ENCODE measurements around the gene WDR36.

WDR36 gene

DNA sequence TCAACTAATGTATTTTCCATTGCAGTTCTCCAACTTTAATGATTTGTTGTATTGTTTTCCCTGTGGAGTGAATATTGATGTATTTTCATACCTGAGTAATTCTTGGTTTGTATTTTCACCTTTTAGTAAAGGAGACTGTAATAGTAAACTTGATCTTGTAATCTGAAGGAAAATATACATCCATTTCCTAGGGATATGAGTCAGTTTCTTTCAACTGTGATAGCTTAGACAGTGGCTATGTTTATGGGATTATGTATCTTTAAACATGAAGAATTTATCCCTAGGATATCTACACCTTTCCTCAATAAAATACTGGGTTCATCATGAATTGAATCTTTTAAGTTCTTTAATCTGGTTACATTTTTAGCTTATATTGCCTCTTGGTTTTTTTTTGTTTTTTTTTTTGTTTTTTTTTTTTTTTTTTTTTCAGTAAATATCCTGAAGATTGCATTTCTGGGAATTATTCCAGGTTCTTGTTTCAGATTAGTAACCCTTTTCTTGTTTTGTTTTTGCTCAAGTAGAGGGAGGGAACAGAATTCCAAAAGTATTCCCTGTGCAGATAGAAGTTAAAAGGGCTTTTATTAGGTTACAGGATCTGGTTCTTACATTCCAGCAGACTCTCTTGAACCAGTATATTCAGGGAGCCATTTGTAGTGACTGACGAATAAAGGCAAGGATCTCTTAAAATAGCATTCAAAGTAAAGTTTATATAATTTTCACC is 7.1 kb downstream of the WDR36 start:
- no peak for DNase-seq (ENCODE audit: insufficient read length, low spot score)
- FAIRE-seq: no peak

DNA sequence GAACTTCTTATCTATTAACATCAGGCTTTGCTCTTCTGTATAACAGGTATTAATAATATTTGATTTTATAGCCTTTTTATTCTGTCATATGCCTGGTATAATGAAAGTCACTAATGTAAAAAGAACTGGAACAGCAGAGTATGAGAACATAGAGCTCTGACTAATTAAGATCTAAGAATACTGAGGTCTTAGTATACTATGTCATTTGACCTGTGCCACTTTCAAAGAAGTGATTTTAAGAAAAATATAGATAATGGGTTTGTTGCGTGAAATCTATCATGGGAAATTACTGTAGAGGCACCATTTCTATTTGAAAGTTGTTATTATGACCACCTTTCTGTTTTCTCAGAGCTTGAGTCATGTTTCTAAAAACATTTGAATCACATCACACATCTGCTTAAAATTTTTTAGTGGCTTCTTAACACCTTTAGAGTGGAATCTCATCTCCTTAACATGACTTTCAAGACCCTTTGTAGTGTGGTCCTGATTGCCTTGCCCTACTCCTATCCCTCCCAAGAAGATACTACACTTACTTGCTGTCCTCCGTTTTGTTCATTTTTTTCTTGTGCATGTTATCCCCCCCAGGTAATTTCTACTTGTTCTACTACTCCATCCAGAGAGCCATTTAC is 14.3 kb downstream of the WDR36 start:
- no peak for DNase-seq (ENCODE audit: insufficient read length, low spot score)
- no peak for FAIRE-seq

DNA sequence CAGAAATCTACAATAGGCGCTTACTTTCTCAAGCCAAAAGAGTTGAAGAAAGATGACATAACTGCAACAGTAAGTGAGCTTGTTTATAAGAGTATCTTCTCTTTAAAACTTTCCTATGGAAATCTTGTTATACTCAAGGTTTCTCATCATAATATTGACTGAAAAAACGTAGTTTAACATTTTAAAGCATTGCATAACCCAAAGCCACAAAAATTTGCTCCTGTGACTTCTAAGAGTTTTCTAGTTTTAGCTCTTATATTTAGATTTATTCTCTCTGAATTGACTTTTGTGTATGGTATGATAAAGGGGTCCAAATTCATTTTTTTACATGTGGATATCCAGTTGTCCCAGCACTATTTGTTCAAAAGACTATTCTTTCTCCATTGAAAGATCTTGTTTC is 15.2 kb downstream of the WDR36 start:
- no peak for FAIRE-seq
- DNase-seq (ENCODE audit: insufficient read length, low spot score): no peak

GRCh38 chr5:111111956-111112355 is 19.8 kb downstream of the WDR36 start:
- no peak for FAIRE-seq
- no peak for DNase-seq (ENCODE audit: insufficient read length, low spot score)

DNA sequence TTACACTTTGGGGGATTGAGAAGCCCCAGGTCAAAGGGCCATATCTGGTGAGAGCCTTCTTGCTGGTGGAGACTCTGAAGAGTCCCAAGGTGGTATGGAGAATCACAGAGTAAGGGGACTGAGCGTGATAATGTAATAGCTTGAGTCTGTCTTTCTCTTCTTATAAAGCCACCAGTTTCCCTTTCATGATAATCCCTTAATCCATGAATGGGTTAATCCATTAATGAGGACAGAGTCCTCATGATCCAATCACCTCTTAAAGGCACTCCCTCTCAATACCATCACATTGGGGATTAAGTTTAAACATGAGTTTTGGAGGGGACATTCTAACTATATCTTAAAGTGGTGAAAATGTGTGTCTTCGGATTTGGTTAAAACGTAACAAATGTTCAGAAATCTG is 21.5 kb downstream of the WDR36 start:
- FAIRE-seq: no peak
- DNase-seq (ENCODE audit: insufficient read length, low spot score): no peak

GRCh38 chr5:111115229-111115628 is 23.1 kb downstream of the WDR36 start:
- FAIRE-seq: no peak

DNA sequence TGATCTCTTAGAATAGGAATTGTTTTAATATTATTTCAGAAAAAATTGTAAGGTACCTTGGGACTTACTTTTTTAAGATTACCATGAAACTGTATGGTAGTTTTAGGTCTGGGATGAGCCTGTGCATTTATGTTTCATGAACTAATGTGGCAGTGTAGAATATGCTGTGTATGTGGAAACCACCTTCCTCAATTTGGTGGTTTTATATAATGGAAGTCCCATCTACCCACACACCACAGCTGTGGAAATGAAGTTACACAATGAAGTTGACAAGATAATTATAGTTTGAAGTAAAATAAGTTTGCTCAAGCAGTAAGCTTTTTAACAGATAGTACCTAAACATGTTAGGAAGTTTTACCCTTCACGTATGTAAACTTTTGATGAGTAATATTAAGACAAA is 24.4 kb downstream of the WDR36 start:
- FAIRE-seq: no peak

More at GRCh38 chr5:111115229-111115628, 23.1 kb downstream of the WDR36 start:
- no peak for DNase-seq (ENCODE audit: insufficient read length, low spot score)

GRCh38 chr5:111117136-111117535 is 25.0 kb downstream of the WDR36 start:
- peak; percentile 65 for FAIRE-seq

More for the DNA sequence above, 24.4 kb downstream of the WDR36 start:
- DNase-seq (ENCODE audit: insufficient read length, low spot score): no peak

DNA sequence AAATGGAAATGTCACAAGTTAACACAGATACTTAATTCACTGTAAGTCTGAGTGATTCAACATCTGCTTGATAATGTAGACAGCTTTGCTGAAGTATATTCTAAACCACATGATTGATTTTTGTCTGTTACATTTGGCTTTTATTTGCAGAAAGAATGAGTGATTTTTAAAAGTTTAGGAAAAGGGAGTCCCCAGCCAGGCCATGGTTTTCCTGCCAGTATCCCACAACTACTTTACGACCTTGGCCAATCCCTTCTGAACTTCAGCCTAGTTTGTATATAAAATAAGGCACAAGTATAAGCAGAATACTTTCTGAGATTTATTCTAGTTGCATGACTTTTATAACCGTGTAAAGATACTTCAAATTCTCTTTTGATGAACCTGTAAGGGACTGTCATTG is 27.1 kb downstream of the WDR36 start:
- no peak for FAIRE-seq

More at GRCh38 chr5:111117136-111117535, 25.0 kb downstream of the WDR36 start:
- DNase-seq (ENCODE audit: insufficient read length, low spot score): no peak

DNA sequence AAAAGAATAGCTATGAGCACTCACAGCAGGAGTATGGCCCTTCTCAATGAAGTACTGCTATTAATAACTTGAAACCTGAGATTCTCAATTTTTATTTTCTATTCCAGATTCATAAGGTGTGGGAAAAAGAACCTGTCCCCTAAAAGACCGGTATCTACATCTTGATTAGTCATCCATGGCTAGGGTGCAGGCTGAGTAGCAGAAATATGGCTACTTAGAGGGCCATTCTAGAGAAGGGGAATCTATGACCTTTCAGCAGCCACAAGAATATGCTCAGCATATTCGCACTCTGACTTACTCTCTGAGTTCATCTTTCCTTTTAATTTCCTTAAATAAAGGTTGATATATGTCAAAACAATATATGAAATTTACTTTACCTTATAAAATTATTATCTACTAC is 27.7 kb downstream of the WDR36 start:
- no peak for FAIRE-seq

More for the DNA sequence above, 27.1 kb downstream of the WDR36 start:
- no peak for DNase-seq (ENCODE audit: insufficient read length, low spot score)

GRCh38 chr5:111120911-111121310 is 28.8 kb downstream of the WDR36 start:
- DNase-seq (ENCODE audit: insufficient read length, low spot score): no peak
- no peak for FAIRE-seq

More for the DNA sequence above, 27.7 kb downstream of the WDR36 start:
- no peak for DNase-seq (ENCODE audit: insufficient read length, low spot score)

DNA sequence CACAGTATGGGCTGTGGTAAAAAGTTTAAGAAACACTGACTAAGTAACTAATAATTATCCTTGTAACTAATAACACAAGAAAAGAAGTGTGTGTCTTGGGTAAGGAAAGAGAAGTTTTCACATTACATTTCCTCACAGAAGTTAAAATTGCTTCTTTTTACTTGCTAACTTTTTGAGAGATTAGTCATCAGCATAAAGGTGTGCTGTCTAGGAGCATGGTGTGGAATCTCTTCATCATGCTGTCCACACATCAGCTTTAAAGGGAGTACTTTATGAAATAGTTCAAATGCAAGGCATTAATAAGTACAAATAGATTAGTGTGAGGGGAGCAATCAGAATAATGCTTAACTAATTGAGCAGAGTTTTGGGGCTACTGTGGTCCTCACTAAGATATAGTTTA is 29.8 kb downstream of the WDR36 start:
- FAIRE-seq (no peak), DNase-seq (ENCODE audit: insufficient read length, low spot score) (no peak)

- no peak for FAIRE-seq
- no peak for DNase-seq (ENCODE audit: insufficient read length, low spot score)
Observed at GRCh38 chr5:111122398-111122797, 30.2 kb downstream of the WDR36 start.

GRCh38 chr5:111124793-111125192 is 32.6 kb downstream of the WDR36 start:
- DNase-seq (ENCODE audit: insufficient read length, low spot score): no peak
- FAIRE-seq: no peak

- FAIRE-seq (no peak), DNase-seq (ENCODE audit: insufficient read length, low spot score) (no peak)
Observed at GRCh38 chr5:111126896-111127295, 34.7 kb downstream of the WDR36 start.

DNA sequence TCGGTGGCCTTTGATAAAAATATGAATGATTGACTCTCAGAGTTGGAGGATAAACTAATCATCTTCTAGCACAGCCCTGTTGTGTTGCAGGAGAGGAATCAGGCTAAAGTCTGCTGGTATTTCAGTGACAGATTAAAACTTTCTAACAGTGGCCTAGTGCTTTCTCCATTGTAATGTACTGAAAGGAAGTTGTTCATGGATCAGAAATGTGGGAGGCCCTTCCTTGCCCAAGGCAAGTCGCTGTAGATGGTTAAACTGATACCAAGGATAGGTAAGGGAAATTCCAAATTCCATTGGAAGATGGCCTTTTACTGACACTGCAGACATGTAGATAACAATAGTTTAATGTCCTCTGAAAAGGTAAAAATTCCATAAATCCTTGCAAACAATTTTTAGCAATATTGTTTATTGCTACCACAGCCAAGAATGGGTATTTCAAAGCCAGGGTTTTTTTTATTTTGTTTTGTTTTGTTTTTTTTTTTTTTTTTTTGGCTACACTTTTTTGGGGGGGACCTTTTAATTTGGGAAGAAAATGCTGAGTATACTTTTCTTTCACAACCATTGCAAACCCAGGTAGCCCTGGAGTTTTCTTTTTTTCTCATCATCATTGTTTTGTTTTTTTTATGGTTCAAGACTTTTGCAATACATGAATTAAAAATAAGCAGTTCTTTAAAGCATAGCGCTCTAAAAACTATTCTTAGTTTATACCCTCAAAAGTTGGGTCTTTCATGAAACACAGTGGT is 35.5 kb downstream of the WDR36 start:
- DNase-seq (ENCODE audit: insufficient read length, low spot score): no peak
- no peak for FAIRE-seq

GRCh38 chr5:111129938-111130337 is 37.8 kb downstream of the WDR36 start:
- DNase-seq (ENCODE audit: insufficient read length, low spot score) (no peak), FAIRE-seq (no peak)

DNA sequence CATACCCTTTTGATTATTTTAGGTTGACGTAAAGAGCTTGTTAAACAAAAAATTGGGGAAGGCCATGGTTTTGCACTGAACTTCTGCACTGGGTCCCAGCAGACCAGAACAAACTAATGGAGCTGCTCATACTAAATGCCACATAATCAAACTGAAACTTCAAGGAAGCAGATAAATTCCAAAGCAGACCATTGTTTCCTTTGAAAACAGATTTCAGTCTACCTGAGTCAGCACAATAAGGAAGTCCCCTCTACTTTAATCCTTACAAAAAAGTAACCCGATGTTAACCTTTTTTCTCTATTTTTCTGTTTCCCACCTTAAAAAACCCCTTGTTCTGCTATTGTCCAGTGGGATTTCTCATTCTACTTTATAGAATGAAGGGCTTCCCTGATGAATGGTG is 39.2 kb downstream of the WDR36 start:
- FAIRE-seq: no peak
- DNase-seq (ENCODE audit: insufficient read length, low spot score): no peak

DNA sequence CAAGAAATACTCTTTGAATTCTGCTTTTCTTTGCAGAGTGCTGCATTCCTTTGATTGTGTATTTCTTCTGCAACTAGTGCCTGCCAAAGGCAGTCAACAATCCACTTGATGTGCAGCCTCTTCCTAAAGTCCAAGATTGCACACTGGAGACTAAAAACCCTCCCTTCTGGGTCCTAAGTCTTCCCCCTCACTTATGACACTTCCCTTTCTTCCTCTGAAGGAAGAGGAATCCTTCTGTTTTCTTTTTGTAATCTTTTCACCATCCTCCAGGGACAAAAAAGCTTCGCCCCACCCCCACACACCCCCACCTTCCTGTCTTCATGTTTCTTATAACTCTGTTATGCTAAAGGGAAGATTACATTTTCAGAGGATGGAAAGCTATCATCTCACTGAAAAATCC is 39.9 kb downstream of the WDR36 start:
- DNase-seq (ENCODE audit: insufficient read length, low spot score) (no peak), FAIRE-seq (no peak)

GRCh38 chr5:111132731-111133435 is 40.7 kb downstream of the WDR36 start:
- no peak for DNase-seq (ENCODE audit: insufficient read length, low spot score)
- FAIRE-seq: peak; percentile 59

- DNase-seq (ENCODE audit: insufficient read length, low spot score) (no peak), FAIRE-seq (no peak)
Observed at GRCh38 chr5:111133436-111133751, 41.2 kb downstream of the WDR36 start.

All from HTR-8/SVneo (cell line).